Parathyroid adenoma (tissue), 2 donors: ENCODE data around the gene CD84.

Experiments
- H2AFZ ChIP-seq: fragments of 300-600 bp; sonication (generic); one replicate; pipeline ENCODE4 v1.7.0; 2017; ENCODE audit warnings: antibody characterized with exemption, mild to moderate bottlenecking
- H3K27ac ChIP-seq: fragments of 300-600 bp; sonication (generic); one replicate; pipeline ENCODE4 v1.7.0; 2017
- H3K27me3 ChIP-seq: fragments of 300-600 bp; sonication (generic); one replicate; pipeline ENCODE4 v1.7.0; 2017; ENCODE audit warnings: low read length; ENCODE audit not compliant: control insufficient read depth, insufficient read depth
- H3K36me3 ChIP-seq: fragments of 300-600 bp; sonication (generic); one replicate; pipeline ENCODE4 v1.7.0; 2017; ENCODE audit warnings: low read length; ENCODE audit not compliant: control insufficient read depth, insufficient read depth
- H3K4me1 ChIP-seq: fragments of 300-600 bp; sonication (generic); one replicate; pipeline ENCODE4 v1.7.0; 2017; ENCODE audit warnings: control low read depth
- H3K4me2 ChIP-seq: fragments of 300-600 bp; sonication (generic); one replicate; pipeline ENCODE4 v1.7.0; 2017; ENCODE audit warnings: low read length
- H3K4me3 ChIP-seq: fragments of 300-600 bp; sonication (generic); one replicate; pipeline ENCODE4 v1.7.0; 2017; ENCODE audit warnings: low read depth, low read length
- H3K79me2 ChIP-seq: fragments of 300-600 bp; sonication (generic); one replicate; pipeline ENCODE4 v1.7.0; 2017; ENCODE audit warnings: control low read depth
- H3K9ac ChIP-seq: fragments of 300-600 bp; sonication (generic); one replicate; pipeline ENCODE4 v1.7.0; 2017; ENCODE audit warnings: mild to moderate bottlenecking
- H3K9me3 ChIP-seq: fragments of 300-600 bp; sonication (generic); one replicate; pipeline ENCODE4 v1.7.0; 2017; ENCODE audit warnings: low read length; ENCODE audit not compliant: control insufficient read depth
- TF ChIP-seq, protein P1 (sequence below): fragments of 300-600 bp; sonication (generic); IDR thresholded peaks from one replicate; pipeline ENCODE4 v1.7.0; 2017; ENCODE audit warnings: antibody characterized with exemption, mild to moderate bottlenecking
- donor health status: primary hyperparathyroidism.

Gene CD84

DNA sequence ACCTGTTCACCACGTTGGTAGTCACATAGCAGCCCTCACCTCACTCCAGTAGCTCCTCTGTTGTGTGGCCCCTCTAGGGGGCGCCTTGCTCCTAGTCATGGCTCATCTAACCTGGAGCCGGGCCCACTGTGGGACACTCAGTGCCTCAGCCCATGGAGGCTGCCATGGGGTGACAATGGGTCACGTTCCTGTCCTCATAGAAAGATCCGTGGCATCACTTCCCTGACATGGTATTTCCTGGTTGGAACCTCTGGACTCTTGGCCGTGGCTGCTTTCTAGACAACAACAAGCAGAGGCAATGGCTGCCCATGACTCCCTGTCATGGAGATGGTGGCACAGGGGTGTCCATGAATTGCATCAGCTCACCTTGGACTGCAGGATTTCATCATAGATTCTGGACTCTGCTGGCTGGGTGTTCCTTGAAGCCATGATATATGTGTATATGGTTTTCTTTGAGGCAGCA is 28.7 kb downstream of the CD84 start:
- Histone ChIP-seq H3K27ac (no peak overlapping the region), H3K36me3 (no peaks in the 10 kb centered on the region), H3K79me2 (no peaks in the 10 kb centered on the region), H3K9me3 (no peaks in the 10 kb centered on the region), H3K4me2 (no peak overlapping the region), H3K4me3 (no peak overlapping the region), H3K27me3 (no peaks in the 10 kb centered on the region), H3K9ac (no peak overlapping the region), H2AFZ (no peak overlapping the region), H3K4me1 (no peaks in the 10 kb centered on the region)
- TF ChIP-seq, protein P1, sequence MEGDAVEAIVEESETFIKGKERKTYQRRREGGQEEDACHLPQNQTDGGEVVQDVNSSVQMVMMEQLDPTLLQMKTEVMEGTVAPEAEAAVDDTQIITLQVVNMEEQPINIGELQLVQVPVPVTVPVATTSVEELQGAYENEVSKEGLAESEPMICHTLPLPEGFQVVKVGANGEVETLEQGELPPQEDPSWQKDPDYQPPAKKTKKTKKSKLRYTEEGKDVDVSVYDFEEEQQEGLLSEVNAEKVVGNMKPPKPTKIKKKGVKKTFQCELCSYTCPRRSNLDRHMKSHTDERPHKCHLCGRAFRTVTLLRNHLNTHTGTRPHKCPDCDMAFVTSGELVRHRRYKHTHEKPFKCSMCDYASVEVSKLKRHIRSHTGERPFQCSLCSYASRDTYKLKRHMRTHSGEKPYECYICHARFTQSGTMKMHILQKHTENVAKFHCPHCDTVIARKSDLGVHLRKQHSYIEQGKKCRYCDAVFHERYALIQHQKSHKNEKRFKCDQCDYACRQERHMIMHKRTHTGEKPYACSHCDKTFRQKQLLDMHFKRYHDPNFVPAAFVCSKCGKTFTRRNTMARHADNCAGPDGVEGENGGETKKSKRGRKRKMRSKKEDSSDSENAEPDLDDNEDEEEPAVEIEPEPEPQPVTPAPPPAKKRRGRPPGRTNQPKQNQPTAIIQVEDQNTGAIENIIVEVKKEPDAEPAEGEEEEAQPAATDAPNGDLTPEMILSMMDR, result no peak

DNA sequence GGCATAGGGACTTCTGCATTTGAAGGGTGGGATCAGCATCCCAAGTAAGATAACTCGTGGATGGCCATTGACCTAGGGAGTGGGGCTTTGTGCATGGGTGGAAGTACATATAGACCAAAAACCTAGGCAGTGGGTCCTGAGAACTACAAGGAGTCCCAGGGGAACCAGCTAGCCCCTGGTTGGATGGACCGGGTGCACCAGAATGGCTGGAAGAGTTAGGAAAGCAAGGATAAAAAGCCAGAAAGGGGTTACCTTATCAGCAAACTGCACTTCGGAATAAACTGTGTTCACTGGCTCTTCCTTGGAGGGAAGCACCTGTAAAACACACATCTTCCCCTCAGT is 29.7 kb downstream of the CD84 start:
- Histone ChIP-seq H3K4me2 (no peak overlapping the region), H3K4me3 (no peak overlapping the region), H3K27ac (no peak overlapping the region), H3K9ac (no peak overlapping the region), H3K4me1 (no peaks in the 10 kb centered on the region), H2AFZ (no peak overlapping the region), H3K9me3 (no peaks in the 10 kb centered on the region), H3K79me2 (no peaks in the 10 kb centered on the region), H3K36me3 (no peaks in the 10 kb centered on the region), H3K27me3 (no peaks in the 10 kb centered on the region)
- TF ChIP-seq, protein P1, result no peak

DNA sequence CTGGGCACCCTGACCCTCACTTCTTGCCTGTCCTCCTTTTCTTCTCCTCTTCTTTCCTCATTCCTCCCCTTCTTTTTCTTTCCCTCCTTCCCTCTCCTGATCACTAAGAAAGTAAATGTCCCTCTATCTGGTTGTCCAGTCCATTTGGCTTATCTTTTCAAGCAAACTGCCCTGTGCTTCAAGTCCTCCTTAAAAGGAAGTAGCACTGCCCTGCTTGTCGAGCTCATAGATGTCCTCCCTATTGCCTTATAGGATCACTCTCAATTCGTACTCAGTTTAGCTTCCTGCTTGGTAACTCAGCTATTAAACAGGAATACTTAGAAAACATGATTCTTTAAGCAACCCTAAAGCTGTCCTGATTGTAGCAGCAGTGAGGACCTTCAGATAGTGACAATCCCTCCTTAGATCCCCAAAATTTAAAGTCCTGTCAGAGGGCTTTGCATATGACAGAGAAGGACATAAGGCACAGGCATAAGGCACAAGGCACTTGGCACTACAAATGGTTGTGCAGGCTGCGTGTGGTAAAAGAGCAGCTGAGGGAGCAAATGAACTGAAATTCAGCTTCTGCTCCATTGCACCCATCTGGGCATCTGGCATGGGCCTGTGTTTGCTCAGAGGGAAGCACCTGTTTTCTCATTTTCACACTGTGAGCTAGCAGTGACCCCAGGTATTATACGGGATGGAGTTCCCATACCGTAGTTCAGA is 30.2 kb downstream of the CD84 start:
- H2AFZ ChIP-seq, result no peak overlapping the region
- TF ChIP-seq, protein P1, result no peak
- no peak overlapping the region for H3K4me2 ChIP-seq
- no peaks in the 10 kb centered on the region for H3K9me3 ChIP-seq
- no peaks in the 10 kb centered on the region for H3K4me1 ChIP-seq
- no peak overlapping the region for H3K27ac ChIP-seq
- no peaks in the 10 kb centered on the region for H3K27me3 ChIP-seq
- H3K9ac ChIP-seq, result no peak overlapping the region
- no peak overlapping the region for H3K4me3 ChIP-seq
- H3K36me3 ChIP-seq, result no peaks in the 10 kb centered on the region
- H3K79me2 ChIP-seq, result no peaks in the 10 kb centered on the region

DNA sequence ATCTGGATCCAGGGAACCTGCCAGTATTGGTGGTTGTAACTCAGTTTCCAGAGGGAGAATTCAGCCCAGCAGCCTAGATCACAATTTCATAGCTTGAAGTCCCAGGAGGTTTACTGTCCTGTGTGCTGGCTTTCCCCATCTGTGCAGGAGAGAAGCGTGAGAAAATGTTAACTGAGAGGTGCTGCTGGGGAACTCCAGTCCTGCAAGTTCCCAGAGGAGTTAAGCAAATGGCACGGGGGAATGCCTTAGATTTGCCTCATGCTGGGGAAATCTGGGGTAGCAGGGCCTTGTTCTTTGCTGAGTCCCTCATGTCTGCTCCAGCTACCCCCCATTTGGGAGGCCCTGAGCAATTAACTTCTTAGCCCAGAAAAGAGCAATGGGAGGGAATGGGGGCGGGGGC is 31.1 kb downstream of the CD84 start:
- Histone ChIP-seq H3K36me3 (no peaks in the 10 kb centered on the region), H3K4me3 (no peak overlapping the region), H3K9me3 (no peaks in the 10 kb centered on the region), H3K4me1 (no peaks in the 10 kb centered on the region), H3K27ac (no peak overlapping the region), H3K27me3 (no peaks in the 10 kb centered on the region), H3K79me2 (no peaks in the 10 kb centered on the region), H2AFZ (no peak overlapping the region), H3K9ac (no peak overlapping the region), H3K4me2 (no peak overlapping the region)
- TF ChIP-seq, protein P1, result no peak

DNA sequence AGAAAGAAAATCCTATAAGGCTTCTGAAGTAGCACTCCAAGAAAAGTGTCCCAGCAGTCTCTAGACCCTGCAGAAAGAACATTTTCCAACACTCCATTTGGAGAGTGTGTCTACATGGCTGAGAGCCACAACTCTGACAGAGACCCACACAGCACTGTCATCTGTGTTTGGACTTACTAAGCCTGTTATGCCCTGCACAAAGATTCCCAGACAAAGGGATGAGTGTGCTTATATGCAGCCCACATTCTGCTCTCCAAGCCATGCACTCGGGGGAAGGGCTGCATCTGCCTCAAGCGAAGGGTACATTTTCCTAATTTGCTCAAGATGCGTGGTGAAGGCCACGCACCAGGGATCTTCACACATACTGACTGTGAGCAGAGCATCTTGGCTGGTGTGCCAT is 31.9 kb downstream of the CD84 start:
- H3K27ac ChIP-seq, result no peak overlapping the region
- H2AFZ ChIP-seq, result no peak overlapping the region
- no peaks in the 10 kb centered on the region for H3K36me3 ChIP-seq
- no peaks in the 10 kb centered on the region for H3K4me1 ChIP-seq
- H3K9ac ChIP-seq, result no peak overlapping the region
- TF ChIP-seq, protein P1, result no peak
- no peak overlapping the region for H3K4me3 ChIP-seq
- H3K27me3 ChIP-seq, result no peaks in the 10 kb centered on the region
- no peak overlapping the region for H3K4me2 ChIP-seq
- no peaks in the 10 kb centered on the region for H3K79me2 ChIP-seq
- no peaks in the 10 kb centered on the region for H3K9me3 ChIP-seq
